ENCODE measurements around the gene ZC3H10.

The ZC3H10 gene

GRCh38 chr12:56084958-56085543 lies 33.0 kb upstream of the ZC3H10 start:
- peaks cover 36% of the 10 kb centered on the region for H3K27me3 ChIP-seq (ENCODE audit: insufficient read depth, low read length)
- H3K36me3 ChIP-seq (ENCODE audit: insufficient read depth, low read length) = no peaks in the 10 kb centered on the region
- H3K9me3 ChIP-seq (ENCODE audit: low read length) = no peaks in the 10 kb centered on the region
- no peak overlapping the region for H2AFZ ChIP-seq (ENCODE audit: low read depth, low read length)
- peaks cover 6% of the 10 kb centered on the region for H3K4me1 ChIP-seq (ENCODE audit: insufficient read depth, low read length)
- H3K4me3 ChIP-seq (ENCODE audit: low read length) = no peak overlapping the region

GRCh38 chr12:56086096-56086495 lies 32.0 kb upstream of the ZC3H10 start:
- Histone ChIP-seq H3K4me1 (ENCODE audit: insufficient read depth, low read length) (no peaks in the 10 kb centered on the region), H3K27me3 (ENCODE audit: insufficient read depth, low read length) (peaks cover 26% of the 10 kb centered on the region), H2AFZ (ENCODE audit: low read depth, low read length) (no peak overlapping the region), H3K9me3 (ENCODE audit: low read length) (no peaks in the 10 kb centered on the region), H3K4me3 (ENCODE audit: low read length) (no peak overlapping the region), H3K36me3 (ENCODE audit: insufficient read depth, low read length) (no peaks in the 10 kb centered on the region)

- H3K9me3 ChIP-seq (ENCODE audit: low read length) = no peaks in the 10 kb centered on the region
These were observed 31.5 kb upstream of the ZC3H10 start for GRCh38 chr12:56086608-56087007.

GRCh38 chr12:56087220-56087619 lies 30.8 kb upstream of the ZC3H10 start:
- no peak overlapping the region for H2AFZ ChIP-seq (ENCODE audit: low read depth, low read length)
- no peak overlapping the region for H3K4me3 ChIP-seq (ENCODE audit: low read length)
- no peaks in the 10 kb centered on the region for H3K36me3 ChIP-seq (ENCODE audit: insufficient read depth, low read length)
- peaks cover 15% of the 10 kb centered on the region for H3K27me3 ChIP-seq (ENCODE audit: insufficient read depth, low read length)
- H3K9me3 ChIP-seq (ENCODE audit: low read length) = no peaks in the 10 kb centered on the region
- H3K4me1 ChIP-seq (ENCODE audit: insufficient read depth, low read length) = no peaks in the 10 kb centered on the region

More at GRCh38 chr12:56086608-56087007, 31.5 kb upstream of the ZC3H10 start:
- Histone ChIP-seq H3K4me1 (ENCODE audit: insufficient read depth, low read length) (no peaks in the 10 kb centered on the region), H2AFZ (ENCODE audit: low read depth, low read length) (no peak overlapping the region), H3K36me3 (ENCODE audit: insufficient read depth, low read length) (no peaks in the 10 kb centered on the region), H3K27me3 (ENCODE audit: insufficient read depth, low read length) (peaks cover 21% of the 10 kb centered on the region), H3K4me3 (ENCODE audit: low read length) (no peak overlapping the region)

GRCh38 chr12:56097738-56098137 lies 20.3 kb upstream of the ZC3H10 start:
- no peaks in the 10 kb centered on the region for H3K4me1 ChIP-seq (ENCODE audit: insufficient read depth, low read length)
- no peak overlapping the region for H3K4me3 ChIP-seq (ENCODE audit: low read length)
- no peak overlapping the region for H2AFZ ChIP-seq (ENCODE audit: low read depth, low read length)
- H3K9me3 ChIP-seq (ENCODE audit: low read length) = no peaks in the 10 kb centered on the region
- no peaks in the 10 kb centered on the region for H3K36me3 ChIP-seq (ENCODE audit: insufficient read depth, low read length)
- H3K27me3 ChIP-seq (ENCODE audit: insufficient read depth, low read length) = peaks cover 4% of the 10 kb centered on the region

- H2AFZ ChIP-seq (ENCODE audit: low read depth, low read length) = no peak overlapping the region
- no peaks in the 10 kb centered on the region for H3K9me3 ChIP-seq (ENCODE audit: low read length)
- H3K36me3 ChIP-seq (ENCODE audit: insufficient read depth, low read length) = no peaks in the 10 kb centered on the region
- peaks cover 5% of the 10 kb centered on the region for H3K4me1 ChIP-seq (ENCODE audit: insufficient read depth, low read length)
- peaks cover 4% of the 10 kb centered on the region for H3K27me3 ChIP-seq (ENCODE audit: insufficient read depth, low read length)
- H3K4me3 ChIP-seq (ENCODE audit: low read length) = no peak overlapping the region
These were observed 19.5 kb upstream of the ZC3H10 start for GRCh38 chr12:56098592-56098991.

GRCh38 chr12:56099787-56100186 lies 18.3 kb upstream of the ZC3H10 start:
- H3K36me3 ChIP-seq (ENCODE audit: insufficient read depth, low read length) = no peaks in the 10 kb centered on the region
- H2AFZ ChIP-seq (ENCODE audit: low read depth, low read length) = no peak overlapping the region
- peaks cover 4% of the 10 kb centered on the region for H3K27me3 ChIP-seq (ENCODE audit: insufficient read depth, low read length)
- H3K4me3 ChIP-seq (ENCODE audit: low read length) = no peak overlapping the region
- peaks cover 7% of the 10 kb centered on the region for H3K4me1 ChIP-seq (ENCODE audit: insufficient read depth, low read length)
- no peaks in the 10 kb centered on the region for H3K9me3 ChIP-seq (ENCODE audit: low read length)

GRCh38 chr12:56101045-56101444 lies 17.0 kb upstream of the ZC3H10 start:
- no peak overlapping the region for H3K4me3 ChIP-seq (ENCODE audit: low read length)
- H3K27me3 ChIP-seq (ENCODE audit: insufficient read depth, low read length) = peaks cover 4% of the 10 kb centered on the region
- H3K36me3 ChIP-seq (ENCODE audit: insufficient read depth, low read length) = peaks cover under 1% of the 10 kb centered on the region
- no peaks in the 10 kb centered on the region for H3K9me3 ChIP-seq (ENCODE audit: low read length)
- H3K4me1 ChIP-seq (ENCODE audit: insufficient read depth, low read length) = peaks cover 19% of the 10 kb centered on the region
- H2AFZ ChIP-seq (ENCODE audit: low read depth, low read length) = no peak overlapping the region

- Histone ChIP-seq H3K9me3 (ENCODE audit: low read length) (no peaks in the 10 kb centered on the region), H3K4me3 (ENCODE audit: low read length) (no peak overlapping the region), H3K4me1 (ENCODE audit: insufficient read depth, low read length) (peaks cover 23% of the 10 kb centered on the region), H3K27me3 (ENCODE audit: insufficient read depth, low read length) (no peaks in the 10 kb centered on the region), H3K36me3 (ENCODE audit: insufficient read depth, low read length) (peaks cover 16% of the 10 kb centered on the region), H2AFZ (ENCODE audit: low read depth, low read length) (no peak overlapping the region)
These were observed 15.4 kb upstream of the ZC3H10 start for GRCh38 chr12:56102683-56103065.

- H3K9me3 ChIP-seq (ENCODE audit: low read length) = no peaks in the 10 kb centered on the region
- no peaks in the 10 kb centered on the region for H3K27me3 ChIP-seq (ENCODE audit: insufficient read depth, low read length)
- peaks cover 23% of the 10 kb centered on the region for H3K4me1 ChIP-seq (ENCODE audit: insufficient read depth, low read length)
- H2AFZ ChIP-seq (ENCODE audit: low read depth, low read length) = peak overlapping the region; percentile 81
- H3K4me3 ChIP-seq (ENCODE audit: low read length) = peak overlapping the region; percentile 66
- peaks cover 21% of the 10 kb centered on the region for H3K36me3 ChIP-seq (ENCODE audit: insufficient read depth, low read length)
These were observed 14.9 kb upstream of the ZC3H10 start for GRCh38 chr12:56103066-56103711.

- Histone ChIP-seq H2AFZ (ENCODE audit: low read depth, low read length) (peak overlapping the region; percentile 81), H3K9me3 (ENCODE audit: low read length) (no peaks in the 10 kb centered on the region), H3K4me1 (ENCODE audit: insufficient read depth, low read length) (peaks cover 23% of the 10 kb centered on the region), H3K36me3 (ENCODE audit: insufficient read depth, low read length) (peaks cover 26% of the 10 kb centered on the region), H3K4me3 (ENCODE audit: low read length) (peak overlapping the region; percentile 66), H3K27me3 (ENCODE audit: insufficient read depth, low read length) (no peaks in the 10 kb centered on the region)
These were observed 14.3 kb upstream of the ZC3H10 start for GRCh38 chr12:56103823-56104108.

- Histone ChIP-seq H2AFZ (ENCODE audit: low read depth, low read length) (peak within 1 kb of the TSS; percentile 81), H3K4me3 (ENCODE audit: low read length) (peak within 1 kb of the TSS; percentile 66), H3K27me3 (ENCODE audit: insufficient read depth, low read length) (no peaks in the 10 kb centered on the region), H3K36me3 (ENCODE audit: insufficient read depth, low read length) (peaks cover 30% of the 10 kb centered on the region), H3K4me1 (ENCODE audit: insufficient read depth, low read length) (peaks cover 23% of the 10 kb centered on the region), H3K9me3 (ENCODE audit: low read length) (no peaks in the 10 kb centered on the region)
These were observed 13.8 kb upstream of the ZC3H10 start, which contains the start of gene PA2G4 for GRCh38 chr12:56104109-56104814. Gene PA2G4 (plus strand): TSS chr12:56104559. CDS start chr12:56104738, 179 bp downstream.

GRCh38 chr12:56104815-56105608 lies 13.1 kb upstream of the ZC3H10 start:
- Histone ChIP-seq H3K4me1 (ENCODE audit: insufficient read depth, low read length) (peaks cover 23% of the 10 kb centered on the region), H2AFZ (ENCODE audit: low read depth, low read length) (peak overlapping the region; percentile 50), H3K36me3 (ENCODE audit: insufficient read depth, low read length) (peaks cover 37% of the 10 kb centered on the region), H3K4me3 (ENCODE audit: low read length) (peak overlapping the region; percentile 66), H3K27me3 (ENCODE audit: insufficient read depth, low read length) (no peaks in the 10 kb centered on the region), H3K9me3 (ENCODE audit: low read length) (no peaks in the 10 kb centered on the region)
